ENCODE data around the gene NDUFS2. TPM values are rescaled to one million over a fixed set of nuclear protein-coding genes. Genes with fewer than 3 reads are reported as not detected.

NDUFS2 gene
- total and polyA plus RNA-seq, 2 donors (not counting 1 experiment from before 2014, with no cell fraction given) = 53.9 to 82.3 TPM

- Mint-ChIP-seq H3K27ac (peak overlapping the region; percentile 59), H3K9me3 (ENCODE audit: insufficient read depth) (no peaks in the 10 kb centered on the region), H3K4me3 (no peak overlapping the region), H3K27me3 (peaks cover 43% of the 10 kb centered on the region), H3K4me1 (peaks cover 33% of the 10 kb centered on the region)
- DNase-seq = no peak
- H4K20me1 ChIP-seq (ENCODE audit: control insufficient read depth, insufficient read depth, low read length, poor library complexity, severe bottlenecking) = no peaks in the 10 kb centered on the region
- H3K9ac ChIP-seq (ENCODE audit: low read length) = no peak overlapping the region
- H3K4me3 ChIP-seq (ENCODE audit: control extremely low read depth in 1 of 5, extremely low read depth in 1 of 5, insufficient read depth in 1 of 5, low read depth in 2 of 5, low read length in 4 of 5) = no peak overlapping the region
- H2AFZ ChIP-seq (ENCODE audit: insufficient read depth, low read depth, low read length, poor library complexity, severe bottlenecking) = no peak overlapping the region
- TF ChIP-seq EZH2 (IDR thresholded peaks at IDR 0.05; ENCODE audit: borderline replicate concordance, insufficient read depth, low read depth, low read length, poor library complexity, severe bottlenecking) = no peak
- TF ChIP-seq, protein P1, sequence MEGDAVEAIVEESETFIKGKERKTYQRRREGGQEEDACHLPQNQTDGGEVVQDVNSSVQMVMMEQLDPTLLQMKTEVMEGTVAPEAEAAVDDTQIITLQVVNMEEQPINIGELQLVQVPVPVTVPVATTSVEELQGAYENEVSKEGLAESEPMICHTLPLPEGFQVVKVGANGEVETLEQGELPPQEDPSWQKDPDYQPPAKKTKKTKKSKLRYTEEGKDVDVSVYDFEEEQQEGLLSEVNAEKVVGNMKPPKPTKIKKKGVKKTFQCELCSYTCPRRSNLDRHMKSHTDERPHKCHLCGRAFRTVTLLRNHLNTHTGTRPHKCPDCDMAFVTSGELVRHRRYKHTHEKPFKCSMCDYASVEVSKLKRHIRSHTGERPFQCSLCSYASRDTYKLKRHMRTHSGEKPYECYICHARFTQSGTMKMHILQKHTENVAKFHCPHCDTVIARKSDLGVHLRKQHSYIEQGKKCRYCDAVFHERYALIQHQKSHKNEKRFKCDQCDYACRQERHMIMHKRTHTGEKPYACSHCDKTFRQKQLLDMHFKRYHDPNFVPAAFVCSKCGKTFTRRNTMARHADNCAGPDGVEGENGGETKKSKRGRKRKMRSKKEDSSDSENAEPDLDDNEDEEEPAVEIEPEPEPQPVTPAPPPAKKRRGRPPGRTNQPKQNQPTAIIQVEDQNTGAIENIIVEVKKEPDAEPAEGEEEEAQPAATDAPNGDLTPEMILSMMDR (IDR thresholded peaks at IDR 0.05) = no peak
- peaks cover 0 to 44% (median 34%) of the 10 kb centered on the region in 4 experiments for H3K27me3 ChIP-seq (replicated peaks in 1 of 4; ENCODE audit: control extremely low read depth in 1 of 4, control insufficient read depth in 3 of 4, insufficient read depth in 4 of 4, low read length in 3 of 4)
- intact Hi-C loops (cut with micrococcal nuclease) = no loop called here
- no peak for ATAC-seq (ENCODE audit: low read depth)
- H3K27ac ChIP-seq (ENCODE audit: low read length in 2 of 2) = no peak overlapping the region
- WGBS (ENCODE audit: insufficient coverage) = 97% methylated on average over 6 of the region's 6 CpGs
- no peaks in the 10 kb centered on the region for H3K36me3 ChIP-seq (replicated peaks in 1 of 2; ENCODE audit: control extremely low read depth in 1 of 2, control insufficient read depth in 1 of 2, extremely low read depth in 1 of 2, insufficient read depth in 2 of 2, low read length in 1 of 2)
- ChIA-PET CTCF (interaction anchor here (0.7 to 10.0 kb wide), 3 partner anchors 12 to 159 kb away, joined by 3 to 104 read pairs (median 6); no protein-coding TSS in a partner anchor), POLR2A (interaction anchor here (0.7 kb wide), 1 partner anchor 45 kb away, joined by 4 read pairs; the partner anchor contains the start of gene B4GALT3)
- H3K79me2 ChIP-seq (ENCODE audit: control insufficient read depth, insufficient read depth, low read length) = peaks cover 7% of the 10 kb centered on the region
- H3K4me2 ChIP-seq (replicated peaks; ENCODE audit: low read depth, low read length, poor library complexity, severe bottlenecking) = no peak overlapping the region
- H3K9me3 ChIP-seq (ENCODE audit: control extremely low read depth in 1 of 3, control insufficient read depth in 2 of 3, insufficient read depth in 1 of 3, low read length in 2 of 3) = no peaks in the 10 kb centered on the region
- peaks cover 24 to 34% of the 10 kb centered on the region in 2 donors for H3K4me1 ChIP-seq (ENCODE audit: control insufficient read depth in 2 of 2, insufficient read depth in 2 of 2, low read length in 2 of 2)
Measured at GRCh38 chr1:161222175-161223019, 20.2 kb downstream of the NDUFS2 start.

Data from B cell (primary cell).